Measurements from ENCODE around the gene SLC4A7.
"Not testable (repeated sequence)": the region's sequence is repeated elsewhere in the genome, so short reads cannot be mapped to it uniquely, and the experiment has no call there.

The SLC4A7 gene

GRCh38 chr3:27488821-27489220, 4.6 kb upstream of the SLC4A7 start:
- in situ Hi-C loops (cut with MboI; ENCODE audit: low sequenced_read_pairs), result no loop called here

- in situ Hi-C loops (cut with MboI; ENCODE audit: low sequenced_read_pairs), result no loop called here
These were observed 3.2 kb upstream of the SLC4A7 start for GRCh38 chr3:27487383-27487782.

GRCh38 chr3:27486336-27486735, 2.2 kb upstream of the SLC4A7 start:
- in situ Hi-C loops (cut with MboI; ENCODE audit: low sequenced_read_pairs), result no loop called here

- in situ Hi-C loops (cut with MboI; ENCODE audit: low sequenced_read_pairs), result no loop called here
These were observed 1.7 kb upstream of the SLC4A7 start for GRCh38 chr3:27485866-27486265.

GRCh38 chr3:27483117-27484014, 818 bp downstream of the SLC4A7 start:
- in situ Hi-C loops (cut with MboI; ENCODE audit: low sequenced_read_pairs), result no loop called here

GRCh38 chr3:27479806-27480543, 4.2 kb downstream of the SLC4A7 start:
- in situ Hi-C loops (cut with MboI; ENCODE audit: low sequenced_read_pairs), result no loop called here

GRCh38 chr3:27471923-27472550, 12.1 kb downstream of the SLC4A7 start:
- in situ Hi-C loops (cut with MboI; ENCODE audit: low sequenced_read_pairs), result no loop called here

- in situ Hi-C loops (cut with MboI; ENCODE audit: low sequenced_read_pairs), result no loop called here
These were observed 15.8 kb downstream of the SLC4A7 start for GRCh38 chr3:27468283-27468886.

GRCh38 chr3:27467545-27467944, 16.6 kb downstream of the SLC4A7 start:
- in situ Hi-C loops (cut with MboI; ENCODE audit: low sequenced_read_pairs), result no loop called here

- in situ Hi-C loops (cut with MboI; ENCODE audit: low sequenced_read_pairs), result no loop called here
These were observed 19.5 kb downstream of the SLC4A7 start for GRCh38 chr3:27464646-27465045.

GRCh38 chr3:27462228-27462627, 22.0 kb downstream of the SLC4A7 start:
- in situ Hi-C loops (cut with MboI; ENCODE audit: low sequenced_read_pairs), result no loop called here

- in situ Hi-C loops (cut with MboI; ENCODE audit: low sequenced_read_pairs), result no loop called here
These were observed 25.3 kb downstream of the SLC4A7 start for GRCh38 chr3:27458929-27459328.

GRCh38 chr3:27456554-27456953, 27.6 kb downstream of the SLC4A7 start:
- in situ Hi-C loops (cut with MboI; ENCODE audit: low sequenced_read_pairs), result no loop called here

- in situ Hi-C loops (cut with MboI; ENCODE audit: low sequenced_read_pairs), result no loop called here
These were observed 29.3 kb downstream of the SLC4A7 start for GRCh38 chr3:27454914-27455313.

GRCh38 chr3:27454461-27454860, 29.7 kb downstream of the SLC4A7 start:
- in situ Hi-C loops (cut with MboI; ENCODE audit: low sequenced_read_pairs), result no loop called here

GRCh38 chr3:27452368-27453090, 31.7 kb downstream of the SLC4A7 start:
- in situ Hi-C loops (cut with MboI; ENCODE audit: low sequenced_read_pairs), result no loop called here

GRCh38 chr3:27451842-27452241, 32.3 kb downstream of the SLC4A7 start:
- in situ Hi-C loops (cut with MboI; ENCODE audit: low sequenced_read_pairs), result no loop called here

- in situ Hi-C loops (cut with MboI; ENCODE audit: low sequenced_read_pairs), result no loop called here
These were observed 32.9 kb downstream of the SLC4A7 start for GRCh38 chr3:27451251-27451650.

GRCh38 chr3:27449530-27450150, 34.5 kb downstream of the SLC4A7 start:
- in situ Hi-C loops (cut with MboI; ENCODE audit: low sequenced_read_pairs), result no loop called here

- in situ Hi-C loops (cut with MboI; ENCODE audit: low sequenced_read_pairs), result not testable (repeated sequence)
These were observed 41.2 kb downstream of the SLC4A7 start for GRCh38 chr3:27442995-27443394.
